HepG2 (cell line): Measurements from ENCODE around the gene GRHPR. TPM values are rescaled to one million over a fixed set of nuclear protein-coding genes. Genes with fewer than 3 reads are reported as not detected.

Experiments
- AGO1 ChIP-seq: fragments of 200-400 bp; formaldehyde crosslinking; IDR thresholded peaks from 2 replicates; pipeline ENCODE4 v1.6.1; 2017; ENCODE audit warnings: mild to moderate bottlenecking, low read depth, low read length, moderate library complexity; ENCODE audit not compliant: poor library complexity, severe bottlenecking
- DNMT3B ChIP-seq: conservative IDR thresholded peaks from 2 replicates; pipeline ENCODE4 v1.6.1; 2016; ENCODE audit warnings: missing biosample characterization, control low read depth
- GMEB2 ChIP-seq: IDR thresholded peaks from 2 replicates; pipeline ENCODE4 v1.6.1; 2016; ENCODE audit warnings: missing biosample characterization, missing genetic modification reagents, low read depth
- HNF4G ChIP-seq, 2 experiments: sonication (generic) in 1 of 2; formaldehyde crosslinking in 1 of 2; IDR thresholded peaks; 2 replicates each; pipeline versions ENCODE4 v1.4.0 to v1.6.1; 2011 to 2020; ENCODE audit warnings: borderline replicate concordance in 2 of 2, low read depth in 2 of 2, mild to moderate bottlenecking in 2 of 2, low read length in 1 of 2, missing genetic modification reagents in 1 of 2, moderate library complexity in 1 of 2
- KLF12 ChIP-seq: sonication (generic); formaldehyde crosslinking; IDR thresholded peaks from 2 replicates; pipeline ENCODE4 v1.4.0; 2020; ENCODE audit warnings: missing genetic modification reagents, borderline replicate concordance
- LBX2 ChIP-seq: sonication (generic); formaldehyde crosslinking; IDR thresholded peaks from 2 replicates; pipeline ENCODE4 v1.5.0; 2020; ENCODE audit warnings: missing genetic modification reagents, mild to moderate bottlenecking, borderline replicate concordance
- NCOA2 ChIP-seq: sonication (generic); formaldehyde crosslinking; IDR thresholded peaks from 2 replicates; pipeline ENCODE4 v1.8.0; 2022; ENCODE audit warnings: inconsistent platforms
- PREB ChIP-seq: sonication (generic); formaldehyde crosslinking; IDR thresholded peaks from 2 replicates; pipeline ENCODE4 v1.4.0; 2020; ENCODE audit warnings: missing genetic modification reagents
- RAD21 ChIP-seq: fragments of 450-650 bp; formaldehyde crosslinking; IDR thresholded peaks from 2 replicates; pipeline ENCODE4 v1.5.0; 2020; ENCODE audit warnings: mild to moderate bottlenecking
- SP1 ChIP-seq, 2 experiments: fragments of 450-650 bp in 1 of 2; sonication (generic) in 1 of 2; formaldehyde crosslinking in 1 of 2; IDR thresholded peaks; 2 replicates each; pipeline versions ENCODE4 v1.4.0 to v1.6.1; 2016 to 2020; ENCODE audit warnings: missing genetic modification reagents in 1 of 2
- TBX3 ChIP-seq: fragments of 450-650 bp; IDR thresholded peaks from 2 replicates; pipeline ENCODE4 v1.6.1; 2017; ENCODE audit warnings: antibody characterized with exemption, mild to moderate bottlenecking, inconsistent platforms, borderline replicate concordance
- THAP9 ChIP-seq: sonication (generic); formaldehyde crosslinking; IDR thresholded peaks from 2 replicates; pipeline ENCODE4; 2020; ENCODE audit warnings: missing genetic modification reagents, mild to moderate bottlenecking, borderline replicate concordance
- ZKSCAN5 ChIP-seq: sonication (generic); formaldehyde crosslinking; IDR thresholded peaks from 2 replicates; pipeline ENCODE4 v1.5.1; 2020; ENCODE audit warnings: mild to moderate bottlenecking, missing genetic modification reagents
- ZNF101 ChIP-seq: sonication (generic); formaldehyde crosslinking; IDR thresholded peaks from 2 replicates; pipeline ENCODE4 v1.4.0; 2020; ENCODE audit warnings: mild to moderate bottlenecking, low read depth, missing genetic modification reagents, borderline replicate concordance
- ZNF20 ChIP-seq: sonication (generic); formaldehyde crosslinking; IDR thresholded peaks from 2 replicates; pipeline ENCODE4 v1.4.0; 2020; ENCODE audit warnings: mild to moderate bottlenecking, moderate library complexity, missing genetic modification reagents
- ZNF207 ChIP-seq: fragments of 450-650 bp; IDR thresholded peaks from 2 replicates; pipeline ENCODE4 v1.6.1; 2016; ENCODE audit warnings: antibody characterized with exemption, borderline replicate concordance
- ZNF569 ChIP-seq: sonication (generic); formaldehyde crosslinking; IDR thresholded peaks from 2 replicates; pipeline ENCODE4 v1.5.0; 2020; ENCODE audit warnings: mild to moderate bottlenecking, missing genetic modification reagents, moderate library complexity, borderline replicate concordance
- ZNF782 ChIP-seq: sonication (generic); formaldehyde crosslinking; IDR thresholded peaks from 2 replicates; pipeline ENCODE4 v1.4.0; 2020; ENCODE audit warnings: missing genetic modification reagents, mild to moderate bottlenecking, borderline replicate concordance
- ZSCAN29 ChIP-seq: sonication (generic); formaldehyde crosslinking; conservative IDR thresholded peaks from 2 replicates; pipeline ENCODE4 v1.4.0; 2020; ENCODE audit warnings: mild to moderate bottlenecking, missing genetic modification reagents
- polyA plus RNA-seq, 8 experiments: library from polyadenylated mRNA; depleted of rRNA in 3 of 8; stranded (reverse) in 7 of 8; unstranded in 1 of 8; fragments of >200 nt; fragmentation: Illumina TruSeq in 4 of 8; extraction: Trizol in 4 of 8; gene quantifications; 2 replicates each; pipeline versions ENCODE4 v1.2.1 to v1.2.3, GENCODE V29; 2011 to 2016; ENCODE audit warnings: low read depth in 4 of 8, missing spikeins in 1 of 8, mixed read lengths in 1 of 8; ENCODE audit not compliant: insufficient read depth in 1 of 8
- total RNA-seq, 5 experiments: library from RNA; depleted of rRNA; stranded (reverse); fragments of >200 nt; fragmentation: Illumina TruSeq; extraction: Trizol; gene quantifications; 2 replicates each; pipeline ENCODE4 v1.2.3, GENCODE V29; 2016; ENCODE audit warnings: low read depth in 1 of 5

GRHPR gene
- total and polyA plus RNA-seq, 2 of the 13 experiments (the other 11 are each of a cell fraction or from before 2014, with no cell fraction given): 113 to 115 TPM

GRCh38 chr9:37485389-37486255 lies 63.1 kb downstream of the GRHPR start, which contains the start of gene POLR1E (continued):
- no peak for TF ChIP-seq PREB (CRISPR knock-in tag)
- no peak for TF ChIP-seq ZNF207
- TF ChIP-seq HNF4G (IDR thresholded peaks at IDR 0.05; ENCODE audit: borderline replicate concordance, low read depth, low read length): no peak
- no peak for TF ChIP-seq HNF4G (CRISPR knock-in tag; IDR thresholded peaks at IDR 0.05; ENCODE audit: borderline replicate concordance, low read depth)
- TF ChIP-seq RAD21 (CRISPR knock-in tag): no peak
- peak; percentile 75; the same call in 1 of the 2 replicates for TF ChIP-seq SP1 (IDR thresholded peaks at IDR 0.05)
- TF ChIP-seq SP1 (CRISPR knock-in tag; IDR thresholded peaks at IDR 0.05): peak; percentile 98
- TF ChIP-seq GMEB2 (CRISPR knock-in tag): peak; percentile 77
- TF ChIP-seq THAP9 (CRISPR knock-in tag): no peak
- TF ChIP-seq KLF12: peak; percentile 71; the same call in 1 of the 2 replicates
- no peak for TF ChIP-seq ZNF569 (CRISPR knock-in tag)
- TF ChIP-seq AGO1: no peak
- TF ChIP-seq ZNF20 (CRISPR knock-in tag): no peak
- TF ChIP-seq ZNF782 (CRISPR knock-in tag): no peak
- TF ChIP-seq ZKSCAN5 (CRISPR knock-in tag): no peak
- TF ChIP-seq DNMT3B (CRISPR knock-in tag): no peak
- TF ChIP-seq ZSCAN29 (CRISPR knock-in tag): peak; percentile 54; the same call in 1 of the 2 replicates
- TF ChIP-seq ZNF101 (CRISPR knock-in tag): no peak
- TF ChIP-seq NCOA2 (CRISPR knock-in tag): no peak; the same call in 1 of the 2 replicates
- TF ChIP-seq LBX2 (CRISPR knock-in tag): no peak
- 0 out of 2 replicates have a peak, but pooled peaks have one; percentile 43 for TF ChIP-seq TBX3
